CD14-positive monocyte (primary cell): ENCODE measurements around the gene TRPM7. TPM values are rescaled to one million over a fixed set of nuclear protein-coding genes. Genes with fewer than 3 reads are reported as not detected.

Source experiments
- DNase-seq, 3 donors: peaks; one replicate each; pipeline ENCODE4 v3.0.0-alpha.2; 2011 to 2022
- H2AFZ ChIP-seq: 2 replicates; pipeline ENCODE4 v1.6.0; 2012; ENCODE audit warnings: mild to moderate bottlenecking, low read depth, low read length, inconsistent platforms; ENCODE audit not compliant: insufficient read depth, poor library complexity, severe bottlenecking
- H3K27ac ChIP-seq, 2 donors: 1 replicate in 1 of 2; 2 replicates in 1 of 2; pipeline ENCODE4 v1.5.1; 2012 to 2013; ENCODE audit warnings: low read length in 2 of 2, control low read depth in 1 of 2, inconsistent platforms in 1 of 2, low read depth in 1 of 2, mild to moderate bottlenecking in 1 of 2
- H3K27me3 ChIP-seq, 2 donors: one replicate each; pipeline versions ENCODE4 v1.6.0 to v1.6.1; 2011 to 2013; ENCODE audit warnings: low read length in 2 of 2; ENCODE audit not compliant: control insufficient read depth in 2 of 2, insufficient read depth in 2 of 2
- H3K36me3 ChIP-seq, 2 donors: replicated peaks in 1 of 2; 1 replicate in 1 of 2; 2 replicates in 1 of 2; pipeline versions ENCODE4 v1.5.1 to v1.6.1; 2012 to 2013; ENCODE audit warnings: low read length in 2 of 2, control low read depth in 1 of 2, inconsistent platforms in 1 of 2, mild to moderate bottlenecking in 1 of 2; ENCODE audit not compliant: insufficient read depth in 2 of 2, control insufficient read depth in 1 of 2
- H3K4me1 ChIP-seq, 2 donors: 1 replicate in 1 of 2; 2 replicates in 1 of 2; pipeline versions ENCODE4 v1.5.1 to v1.6.1; 2012 to 2013; ENCODE audit warnings: low read length in 2 of 2, control low read depth in 1 of 2, inconsistent platforms in 1 of 2, mild to moderate bottlenecking in 1 of 2, moderate library complexity in 1 of 2; ENCODE audit not compliant: insufficient read depth in 2 of 2, control insufficient read depth in 1 of 2
- H3K4me2 ChIP-seq: replicated peaks from 2 replicates; pipeline ENCODE3; 2012; ENCODE audit warnings: low read length, moderate library complexity, mild to moderate bottlenecking; ENCODE audit not compliant: poor library complexity, severe bottlenecking; ENCODE audit errors: extremely low read depth
- H3K4me3 ChIP-seq, 3 experiments: fragments of 200-600 bp in 1 of 3; sonication (generic) in 1 of 3; replicated peaks in 1 of 3; 1 replicate in 2 of 3; 2 replicates in 1 of 3; pipeline ENCODE4 v1.5.1; 2011 to 2013; ENCODE audit warnings: low read length in 3 of 3, mild to moderate bottlenecking in 3 of 3, control low read depth in 2 of 3, low read depth in 2 of 3, inconsistent platforms in 1 of 3, moderate library complexity in 1 of 3
- H3K79me2 ChIP-seq: 2 replicates; pipeline ENCODE4 v1.6.0; 2012; ENCODE audit warnings: mild to moderate bottlenecking, control low read depth, inconsistent platforms, low read length, moderate library complexity; ENCODE audit not compliant: insufficient read depth
- H3K9ac ChIP-seq: 2 replicates; pipeline ENCODE4 v1.6.0; 2017; ENCODE audit warnings: low read length, mild to moderate bottlenecking; ENCODE audit not compliant: insufficient read depth, poor library complexity, severe bottlenecking
- H3K9me3 ChIP-seq, 2 donors: replicated peaks in 1 of 2; 1 replicate in 1 of 2; 2 replicates in 1 of 2; pipeline versions ENCODE4 v1.5.1 to v1.6.1; 2012 to 2013; ENCODE audit warnings: low read length in 2 of 2, control low read depth in 1 of 2; ENCODE audit not compliant: control insufficient read depth in 1 of 2, insufficient read depth in 1 of 2
- H4K20me1 ChIP-seq: 2 replicates; pipeline ENCODE4 v1.6.0; 2012; ENCODE audit warnings: mild to moderate bottlenecking, low read length, control low read depth, moderate library complexity; ENCODE audit not compliant: insufficient read depth
- H3K27ac Mint-ChIP-seq, 7 donors: one replicate each; pipeline ENCODE4 v1.8.0; 2020; ENCODE audit warnings: mild to moderate bottlenecking in 7 of 7, mixed read lengths in 7 of 7, moderate library complexity in 6 of 7, inconsistent platforms in 2 of 7
- H3K27me3 Mint-ChIP-seq, 3 donors: one replicate each; pipeline ENCODE4 v1.8.0; 2021 to 2022; ENCODE audit warnings: low read depth in 3 of 3, mild to moderate bottlenecking in 3 of 3, mixed read lengths in 3 of 3, moderate library complexity in 3 of 3, inconsistent platforms in 1 of 3
- H3K36me3 Mint-ChIP-seq, 2 donors: one replicate each; pipeline ENCODE4 v1.8.0; 2020; ENCODE audit warnings: mixed read lengths in 2 of 2, inconsistent platforms in 1 of 2, mild to moderate bottlenecking in 1 of 2
- H3K4me1 Mint-ChIP-seq: one replicate; pipeline ENCODE4 v1.8.0; 2020; ENCODE audit warnings: mild to moderate bottlenecking, mixed read lengths
- H3K4me3 Mint-ChIP-seq, 2 donors: one replicate each; pipeline ENCODE4 v1.8.0; 2020; ENCODE audit warnings: mild to moderate bottlenecking in 2 of 2, mixed read lengths in 2 of 2, moderate library complexity in 1 of 2
- H3K9me3 Mint-ChIP-seq, 7 donors: one replicate each; pipeline ENCODE4 v1.8.0; 2020 to 2022; ENCODE audit warnings: mixed read lengths in 7 of 7, mild to moderate bottlenecking in 6 of 7, moderate library complexity in 6 of 7, inconsistent platforms in 2 of 7
- WGBS: methylation state at CpG from one replicate; pipeline ENCODE4 v1.1.5; 2013; ENCODE audit warnings: missing lambda C conversion rate; ENCODE audit not compliant: insufficient coverage; 5-methylcytosine and 5-hydroxymethylcytosine counted together
- intact Hi-C, 2 donors: fragments of 100-400 bp; cut with micrococcal nuclease; formaldehyde crosslinking; loops; one replicate each; pipeline versions ENCODE4 v1.15.0 to v1.15.1; 2023
- polyA plus RNA-seq, 3 donors: library from polyadenylated mRNA; depleted of rRNA in 1 of 3; unstranded in 2 of 3; stranded (reverse) in 1 of 3; fragments of 300-500 nt in 2 of 3; fragments of >200 nt in 1 of 3; fragmentation: Illumina TruSeq in 2 of 3; gene quantifications; 1 replicate in 2 of 3; 2 replicates in 1 of 3; pipeline ENCODE4 v1.2.3, GENCODE V29; 2012 to 2021
- TF ChIP-seq, protein P1 (sequence below): fragments of 200-600 bp; IDR thresholded peaks from one replicate; pipeline ENCODE4 v1.8.0; 2022; ENCODE audit warnings: antibody characterized with exemption, mild to moderate bottlenecking

Gene TRPM7
- polyA plus RNA-seq, 3 donors: 5.5 to 22.4 (median 8.1) TPM

DNA sequence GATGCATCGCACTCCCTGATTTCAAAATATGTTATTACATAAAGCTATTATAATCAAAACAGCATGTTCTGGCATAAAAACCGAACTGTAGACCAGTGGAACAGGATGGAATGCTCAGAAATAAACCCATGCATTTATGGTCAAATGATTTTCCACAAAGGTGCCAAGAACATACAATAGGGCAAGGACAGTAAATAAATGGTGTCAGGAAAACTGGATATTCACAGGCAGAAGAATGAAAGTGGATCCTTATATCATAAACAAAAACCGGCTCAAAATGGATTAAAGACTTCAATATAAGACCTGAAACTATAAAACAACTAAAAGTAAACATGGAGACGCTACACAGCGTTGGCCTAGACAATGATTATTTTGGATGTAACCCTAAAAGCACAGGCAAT, 162.7 kb downstream of the TRPM7 start:
- Histone ChIP-seq H3K9me3 (no peaks in the 10 kb centered on the region), H3K4me2 (no peak overlapping the region), H3K9ac (no peak overlapping the region), H3K27me3 (no peaks in the 10 kb centered on the region), H3K4me3 (no peak overlapping the region), H3K79me2 (no peaks in the 10 kb centered on the region), H2AFZ (no peak overlapping the region), H3K36me3 (no peaks in the 10 kb centered on the region), H3K4me1 (no peaks in the 10 kb centered on the region), H3K27ac (no peak overlapping the region), H4K20me1 (no peaks in the 10 kb centered on the region)
- no peak for DNase-seq
- TF ChIP-seq, protein P1, sequence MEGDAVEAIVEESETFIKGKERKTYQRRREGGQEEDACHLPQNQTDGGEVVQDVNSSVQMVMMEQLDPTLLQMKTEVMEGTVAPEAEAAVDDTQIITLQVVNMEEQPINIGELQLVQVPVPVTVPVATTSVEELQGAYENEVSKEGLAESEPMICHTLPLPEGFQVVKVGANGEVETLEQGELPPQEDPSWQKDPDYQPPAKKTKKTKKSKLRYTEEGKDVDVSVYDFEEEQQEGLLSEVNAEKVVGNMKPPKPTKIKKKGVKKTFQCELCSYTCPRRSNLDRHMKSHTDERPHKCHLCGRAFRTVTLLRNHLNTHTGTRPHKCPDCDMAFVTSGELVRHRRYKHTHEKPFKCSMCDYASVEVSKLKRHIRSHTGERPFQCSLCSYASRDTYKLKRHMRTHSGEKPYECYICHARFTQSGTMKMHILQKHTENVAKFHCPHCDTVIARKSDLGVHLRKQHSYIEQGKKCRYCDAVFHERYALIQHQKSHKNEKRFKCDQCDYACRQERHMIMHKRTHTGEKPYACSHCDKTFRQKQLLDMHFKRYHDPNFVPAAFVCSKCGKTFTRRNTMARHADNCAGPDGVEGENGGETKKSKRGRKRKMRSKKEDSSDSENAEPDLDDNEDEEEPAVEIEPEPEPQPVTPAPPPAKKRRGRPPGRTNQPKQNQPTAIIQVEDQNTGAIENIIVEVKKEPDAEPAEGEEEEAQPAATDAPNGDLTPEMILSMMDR: no peak
- no peak overlapping the region for H3K4me3 Mint-ChIP-seq
- intact Hi-C loops: no loop called here
- no peaks in the 10 kb centered on the region for H3K36me3 Mint-ChIP-seq
- H3K27ac Mint-ChIP-seq: no peak overlapping the region
- peaks cover 0 to 2% (median 0%) of the 10 kb centered on the region in 3 donors for H3K27me3 Mint-ChIP-seq
- H3K4me1 Mint-ChIP-seq: no peaks in the 10 kb centered on the region
- H3K9me3 Mint-ChIP-seq: peaks cover 0 to 7% (median 2%) of the 10 kb centered on the region in 7 donors
- no CpG with 5 or more reads among the region's 5 CpGs for WGBS

GRCh38 chr15:50519740-50520425, 166.7 kb downstream of the TRPM7 start:
- no peaks in the 10 kb centered on the region for H4K20me1 ChIP-seq
- no peaks in the 10 kb centered on the region for H3K27me3 ChIP-seq
- no peak overlapping the region for H3K9ac ChIP-seq
- Mint-ChIP-seq H3K27me3 (peaks cover 0 to 2% (median 2%) of the 10 kb centered on the region in 3 donors), H3K27ac (peak overlapping the region in 1 of 7 donors; percentile 58), H3K4me1 (no peaks in the 10 kb centered on the region), H3K36me3 (no peaks in the 10 kb centered on the region), H3K4me3 (no peak overlapping the region), H3K9me3 (peaks cover 4 to 16% (median 8%) of the 10 kb centered on the region in 7 donors)
- no peak overlapping the region for H3K4me3 ChIP-seq
- H3K4me2 ChIP-seq: no peak overlapping the region
- intact Hi-C loops: no loop called here
- H3K27ac ChIP-seq: no peak overlapping the region
- TF ChIP-seq, protein P1: no peak
- no peaks in the 10 kb centered on the region for H3K36me3 ChIP-seq
- H3K4me1 ChIP-seq: no peaks in the 10 kb centered on the region
- no peaks in the 10 kb centered on the region for H3K79me2 ChIP-seq
- WGBS: 95% methylated on average over 6 of the region's 7 CpGs
- DNase-seq: no peak
- no peaks in the 10 kb centered on the region for H3K9me3 ChIP-seq
- no peak overlapping the region for H2AFZ ChIP-seq
